Upper lobe of right lung (tissue), 1 donor: ENCODE measurements around the gene GPR4. TPM values are rescaled to one million over a fixed set of nuclear protein-coding genes. Genes with fewer than 3 reads are reported as not detected.

Experiments used
- ATAC-seq: fragments of 200-7000 bp; cut with Tn5 transposase; one replicate; pipeline ENCODE4 v1.9.1; 2020; ENCODE audit warnings: mild to moderate bottlenecking, moderate library complexity
- DNase-seq: peaks from one replicate; pipeline ENCODE4 v3.0.0-alpha.2; 2020
- H3K27ac ChIP-seq: fragments of 200-600 bp; one replicate; pipeline ENCODE4 v1.8.0; 2022
- H3K27me3 ChIP-seq: fragments of 200-600 bp; one replicate; pipeline ENCODE4 v1.8.0; 2022; ENCODE audit warnings: mild to moderate bottlenecking
- H3K36me3 ChIP-seq: fragments of 200-600 bp; one replicate; pipeline ENCODE4 v1.8.0; 2022
- H3K4me1 ChIP-seq: fragments of 200-600 bp; one replicate; pipeline ENCODE4 v1.8.0; 2022
- H3K4me3 ChIP-seq: fragments of 200-600 bp; one replicate; pipeline ENCODE4 v1.8.0; 2022; ENCODE audit warnings: mild to moderate bottlenecking
- H3K9me3 ChIP-seq: fragments of 200-600 bp; one replicate; pipeline ENCODE4 v1.8.0; 2022
- intact Hi-C: fragments of 100-400 bp; cut with DNase I; formaldehyde crosslinking; loops from one replicate; pipeline ENCODE4 v1.11.0; 2022
- total RNA-seq: library from RNA; stranded (reverse); fragmentation: NEBNext Ultra II Directional; extraction: Animal tissue kit (Norgen Biotek cat#: 25700); gene quantifications from one replicate; pipeline ENCODE4 v1.2.1, GENCODE V29; 2021
- TF ChIP-seq, protein P1 (sequence below): fragments of 200-600 bp; IDR thresholded peaks from one replicate; pipeline ENCODE4 v1.8.0; 2022; ENCODE audit warnings: antibody characterized with exemption
- donor health status: DM: no; HTN: yes; CAD: no; lungs with severe emphysema.

Gene GPR4
- total RNA-seq, 1 donor from 2014 or later: 18.5 TPM

- TF ChIP-seq, protein P1, sequence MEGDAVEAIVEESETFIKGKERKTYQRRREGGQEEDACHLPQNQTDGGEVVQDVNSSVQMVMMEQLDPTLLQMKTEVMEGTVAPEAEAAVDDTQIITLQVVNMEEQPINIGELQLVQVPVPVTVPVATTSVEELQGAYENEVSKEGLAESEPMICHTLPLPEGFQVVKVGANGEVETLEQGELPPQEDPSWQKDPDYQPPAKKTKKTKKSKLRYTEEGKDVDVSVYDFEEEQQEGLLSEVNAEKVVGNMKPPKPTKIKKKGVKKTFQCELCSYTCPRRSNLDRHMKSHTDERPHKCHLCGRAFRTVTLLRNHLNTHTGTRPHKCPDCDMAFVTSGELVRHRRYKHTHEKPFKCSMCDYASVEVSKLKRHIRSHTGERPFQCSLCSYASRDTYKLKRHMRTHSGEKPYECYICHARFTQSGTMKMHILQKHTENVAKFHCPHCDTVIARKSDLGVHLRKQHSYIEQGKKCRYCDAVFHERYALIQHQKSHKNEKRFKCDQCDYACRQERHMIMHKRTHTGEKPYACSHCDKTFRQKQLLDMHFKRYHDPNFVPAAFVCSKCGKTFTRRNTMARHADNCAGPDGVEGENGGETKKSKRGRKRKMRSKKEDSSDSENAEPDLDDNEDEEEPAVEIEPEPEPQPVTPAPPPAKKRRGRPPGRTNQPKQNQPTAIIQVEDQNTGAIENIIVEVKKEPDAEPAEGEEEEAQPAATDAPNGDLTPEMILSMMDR: peak; percentile 34
- Histone ChIP-seq H3K27ac (peak within 1 kb of the TSS; percentile 61), H3K36me3 (no peaks in the 10 kb centered on the region), H3K9me3 (no peaks in the 10 kb centered on the region), H3K27me3 (no peaks in the 10 kb centered on the region), H3K4me3 (peak within 1 kb of the TSS; percentile 69), H3K4me1 (peaks cover 48% of the 10 kb centered on the region)
- intact Hi-C loops: no loop called here
- peak; percentile 57 for ATAC-seq
- DNase-seq: peak; percentile 82
Observed at GRCh38 chr19:45638930-45639729, 37.1 kb upstream of the GPR4 start, which contains the start of gene EML2. EML2 (minus strand) TSS chr19:45639397; CDS start chr19:45639376, 21 bp downstream.

- no peak for DNase-seq
Observed at GRCh38 chr19:45637890-45638667, 36.1 kb upstream of the GPR4 start.

GRCh38 chr19:45636902-45637301, 34.9 kb upstream of the GPR4 start:
- intact Hi-C loops: no loop called here
- Histone ChIP-seq H3K9me3 (no peaks in the 10 kb centered on the region), H3K27ac (no peak overlapping the region), H3K4me3 (no peak overlapping the region), H3K4me1 (peaks cover 32% of the 10 kb centered on the region), H3K36me3 (no peaks in the 10 kb centered on the region), H3K27me3 (no peaks in the 10 kb centered on the region)
- DNase-seq: no peak
- no peak for ATAC-seq
- TF ChIP-seq, protein P1: no peak

More at GRCh38 chr19:45637890-45638667, 36.1 kb upstream of the GPR4 start:
- Histone ChIP-seq H3K9me3 (no peaks in the 10 kb centered on the region), H3K36me3 (no peaks in the 10 kb centered on the region), H3K27ac (no peak overlapping the region), H3K27me3 (no peaks in the 10 kb centered on the region), H3K4me1 (peaks cover 44% of the 10 kb centered on the region), H3K4me3 (peak overlapping the region; percentile 69)
- TF ChIP-seq, protein P1: no peak
- intact Hi-C loops: no loop called here
- ATAC-seq: no peak

DNA sequence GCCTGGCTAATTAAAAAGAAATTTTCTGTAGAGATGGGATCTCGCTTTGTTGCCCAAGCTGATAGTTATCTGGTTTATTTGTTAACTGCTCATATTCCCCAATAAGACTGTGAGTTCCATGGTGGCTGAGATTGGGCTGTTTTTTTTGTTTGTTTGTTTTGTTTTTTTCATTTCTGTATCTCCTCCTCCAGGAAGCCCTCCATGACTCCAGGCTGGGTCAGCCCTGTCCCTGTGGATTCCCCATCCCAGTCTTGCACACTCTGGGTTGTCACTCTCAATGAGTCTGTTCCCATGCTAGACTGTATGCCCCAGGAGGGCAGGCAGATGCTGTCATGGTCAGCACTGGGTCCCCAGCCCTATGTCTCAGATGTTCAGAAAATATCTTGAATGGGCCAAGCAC, 34.3 kb upstream of the GPR4 start:
- Histone ChIP-seq H3K4me3 (no peak overlapping the region), H3K4me1 (peaks cover 25% of the 10 kb centered on the region), H3K27me3 (no peaks in the 10 kb centered on the region), H3K36me3 (no peaks in the 10 kb centered on the region), H3K27ac (no peak overlapping the region), H3K9me3 (no peaks in the 10 kb centered on the region)
- TF ChIP-seq, protein P1: no peak
- DNase-seq (no peak), ATAC-seq (no peak)
- intact Hi-C loops: no loop called here

DNA sequence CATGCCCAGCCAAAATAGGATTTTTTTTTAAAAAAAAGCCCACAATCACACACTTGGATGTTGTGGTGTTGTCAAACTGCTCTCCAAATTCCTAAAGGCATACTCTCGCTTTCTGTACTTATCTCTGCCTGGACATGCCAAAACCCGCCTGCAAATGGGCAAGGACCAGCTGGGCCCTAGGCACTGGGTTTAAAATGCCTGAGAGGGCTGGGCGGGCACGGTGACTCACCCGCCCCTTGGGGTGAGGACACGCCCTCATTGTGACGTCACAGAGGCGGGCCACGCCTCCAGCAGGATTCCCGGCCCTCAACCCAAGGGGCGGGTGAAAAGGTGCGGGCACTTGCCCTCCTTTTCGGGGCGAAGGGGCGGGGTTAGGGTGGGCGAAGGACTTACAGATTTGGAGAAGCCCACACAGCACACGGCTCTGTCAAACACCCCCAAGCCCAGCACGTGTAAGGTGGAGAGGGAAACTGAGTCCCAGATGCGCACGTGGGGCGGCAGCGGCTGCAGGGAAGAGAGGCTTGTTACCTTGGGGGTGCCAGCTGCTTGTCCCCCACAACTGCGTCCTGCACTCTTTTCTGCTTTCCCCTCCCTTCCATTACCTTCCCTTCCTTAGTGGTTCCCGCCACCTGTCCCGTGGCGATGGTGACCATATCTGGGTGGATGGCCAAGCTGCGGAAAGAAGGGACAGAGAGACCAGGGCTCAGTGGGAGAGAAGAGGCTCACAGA, 30.6 kb upstream of the GPR4 start:
- peak; percentile 96 for ATAC-seq
- intact Hi-C loops: no loop called here

More for the DNA sequence above, 30.6 kb upstream of the GPR4 start:
- no peaks in the 10 kb centered on the region for H3K4me1 ChIP-seq
- H3K36me3 ChIP-seq: peaks cover 17% of the 10 kb centered on the region
- TF ChIP-seq, protein P1: no peak
- H3K27ac ChIP-seq: no peak overlapping the region
- no peaks in the 10 kb centered on the region for H3K9me3 ChIP-seq
- H3K27me3 ChIP-seq: no peaks in the 10 kb centered on the region
- DNase-seq: peak; percentile 88
- H3K4me3 ChIP-seq: no peak overlapping the region
